SK-N-SH treated with all-trans-retinoic acid at 6 μM for 48 hours (cell line): ENCODE results near the gene NLGN2.

Experiments
- ATAC-seq: fragments of 200-7000 bp; cut with Tn5 transposase; 3 replicates; pipeline ENCODE4 v1.9.1; 2020; ENCODE audit warnings: mild to moderate bottlenecking, moderate library complexity
- ARNTL ChIP-seq: fragments of 450-650 bp; formaldehyde crosslinking; IDR thresholded peaks from 2 replicates; pipeline ENCODE4 v1.5.0; 2020; ENCODE audit warnings: low read depth, mild to moderate bottlenecking, moderate library complexity, borderline replicate concordance
- BACH2 ChIP-seq: fragments of 250-450 bp; sonication (Bioruptor Pico); IDR thresholded peaks from 2 replicates; pipeline ENCODE4 v1.9.0; 2021; ENCODE audit warnings: mild to moderate bottlenecking, borderline replicate concordance
- CSDC2 ChIP-seq: fragments of 250-450 bp; sonication (Bioruptor Pico); IDR thresholded peaks from 2 replicates; pipeline ENCODE4 v1.5.0; 2020; ENCODE audit warnings: mild to moderate bottlenecking, moderate library complexity
- GLIS3 ChIP-seq: fragments of 250-450 bp; sonication (Bioruptor Pico); IDR thresholded peaks from 2 replicates; pipeline ENCODE4 v1.5.0; 2020; ENCODE audit warnings: mild to moderate bottlenecking, moderate library complexity
- PPARA ChIP-seq: fragments of 250-450 bp; sonication (Bioruptor Pico); IDR thresholded peaks from 2 replicates; pipeline ENCODE4 v1.5.0; 2020; ENCODE audit warnings: mild to moderate bottlenecking, borderline replicate concordance
- SNAI2 ChIP-seq: fragments of 250-450 bp; sonication (Bioruptor Pico); IDR thresholded peaks from 2 replicates; pipeline ENCODE4 v1.5.0; 2020; ENCODE audit warnings: mild to moderate bottlenecking, moderate library complexity
- TCF4 ChIP-seq: fragments of 250-450 bp; sonication (Bioruptor Pico); IDR thresholded peaks from 2 replicates; pipeline ENCODE4 v1.8.0; 2021; ENCODE audit warnings: mild to moderate bottlenecking, moderate library complexity, borderline replicate concordance
- TOX ChIP-seq: fragments of 250-450 bp; sonication (Bioruptor Pico); IDR thresholded peaks from 2 replicates; pipeline ENCODE4 v1.8.0; 2021; ENCODE audit warnings: mild to moderate bottlenecking, moderate library complexity, borderline replicate concordance
- ZFP3 ChIP-seq: fragments of 250-450 bp; sonication (Bioruptor Pico); IDR thresholded peaks from 2 replicates; pipeline ENCODE4 v1.5.0; 2020; ENCODE audit warnings: mild to moderate bottlenecking, moderate library complexity
- ZFP30 ChIP-seq: fragments of 450-650 bp; formaldehyde crosslinking; IDR thresholded peaks from 2 replicates; pipeline ENCODE4 v1.5.0; 2022; ENCODE audit warnings: mild to moderate bottlenecking, moderate library complexity
- ZNF70 ChIP-seq: fragments of 450-650 bp; formaldehyde crosslinking; IDR thresholded peaks from 2 replicates; pipeline ENCODE4 v1.5.0; 2020; ENCODE audit warnings: mild to moderate bottlenecking, moderate library complexity
- ZNF8 ChIP-seq: fragments of 450-650 bp; formaldehyde crosslinking; IDR thresholded peaks from 2 replicates; pipeline ENCODE4 v1.5.0; 2020; ENCODE audit warnings: mild to moderate bottlenecking, moderate library complexity
- TF ChIP-seq, protein P1 (sequence below): fragments of 250-450 bp; sonication (Bioruptor Pico); IDR thresholded peaks from 2 replicates; pipeline ENCODE4 v1.8.0; 2020; ENCODE audit warnings: mild to moderate bottlenecking, moderate library complexity, borderline replicate concordance
- TF ChIP-seq, protein P2 (sequence below): fragments of 250-450 bp; sonication (Bioruptor Pico); IDR thresholded peaks from 2 replicates; pipeline ENCODE4 v1.5.1; 2021; ENCODE audit warnings: mild to moderate bottlenecking, moderate library complexity
- TF ChIP-seq, protein P3 (sequence below): fragments of 250-450 bp; sonication (Bioruptor Pico); IDR thresholded peaks from 2 replicates; pipeline ENCODE4 v1.5.0; 2020; ENCODE audit warnings: mild to moderate bottlenecking, moderate library complexity
- TF ChIP-seq, protein P4 (sequence below): fragments of 250-450 bp; sonication (Bioruptor Pico); IDR thresholded peaks from 2 replicates; pipeline ENCODE4 v1.5.1; 2020; ENCODE audit warnings: low read depth, mild to moderate bottlenecking, moderate library complexity

Gene NLGN2

DNA sequence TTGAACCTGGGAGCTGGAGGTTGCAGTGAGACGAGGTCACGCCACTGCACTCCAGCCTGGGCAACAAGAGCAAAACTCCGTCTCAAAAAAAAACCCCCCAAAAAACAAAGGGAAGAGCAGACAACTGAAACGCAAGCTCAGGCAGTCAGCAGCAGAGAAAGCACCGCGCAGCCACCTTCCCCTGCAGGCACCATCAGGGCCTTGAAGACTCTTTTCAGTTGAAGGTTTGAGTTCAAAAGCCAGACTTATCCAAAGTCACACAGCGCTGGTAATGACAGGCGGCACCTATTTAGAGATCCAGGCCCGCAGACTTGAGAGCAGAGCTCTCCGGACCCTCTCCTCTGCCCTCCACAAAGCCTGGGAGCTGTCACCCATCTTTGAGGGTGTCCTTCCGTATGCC lies 60.6 kb downstream of the NLGN2 start:
- TF ChIP-seq TOX (no peak), TCF4 (no peak), ARNTL (CRISPR knock-in tag) (no peak), PPARA (CRISPR knock-in tag) (no peak), CSDC2 (CRISPR knock-in tag) (no peak), ZFP30 (CRISPR knock-in tag) (no peak), BACH2 (CRISPR knock-in tag) (no peak), ZNF70 (no peak), GLIS3 (no peak), ZFP3 (CRISPR knock-in tag) (no peak), ZNF8 (no peak), SNAI2 (no peak)
- TF ChIP-seq, protein P1, sequence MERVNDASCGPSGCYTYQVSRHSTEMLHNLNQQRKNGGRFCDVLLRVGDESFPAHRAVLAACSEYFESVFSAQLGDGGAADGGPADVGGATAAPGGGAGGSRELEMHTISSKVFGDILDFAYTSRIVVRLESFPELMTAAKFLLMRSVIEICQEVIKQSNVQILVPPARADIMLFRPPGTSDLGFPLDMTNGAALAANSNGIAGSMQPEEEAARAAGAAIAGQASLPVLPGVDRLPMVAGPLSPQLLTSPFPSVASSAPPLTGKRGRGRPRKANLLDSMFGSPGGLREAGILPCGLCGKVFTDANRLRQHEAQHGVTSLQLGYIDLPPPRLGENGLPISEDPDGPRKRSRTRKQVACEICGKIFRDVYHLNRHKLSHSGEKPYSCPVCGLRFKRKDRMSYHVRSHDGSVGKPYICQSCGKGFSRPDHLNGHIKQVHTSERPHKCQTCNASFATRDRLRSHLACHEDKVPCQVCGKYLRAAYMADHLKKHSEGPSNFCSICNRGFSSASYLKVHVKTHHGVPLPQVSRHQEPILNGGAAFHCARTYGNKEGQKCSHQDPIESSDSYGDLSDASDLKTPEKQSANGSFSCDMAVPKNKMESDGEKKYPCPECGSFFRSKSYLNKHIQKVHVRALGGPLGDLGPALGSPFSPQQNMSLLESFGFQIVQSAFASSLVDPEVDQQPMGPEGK (CRISPR knock-in tag), result no peak
- TF ChIP-seq, protein P2, sequence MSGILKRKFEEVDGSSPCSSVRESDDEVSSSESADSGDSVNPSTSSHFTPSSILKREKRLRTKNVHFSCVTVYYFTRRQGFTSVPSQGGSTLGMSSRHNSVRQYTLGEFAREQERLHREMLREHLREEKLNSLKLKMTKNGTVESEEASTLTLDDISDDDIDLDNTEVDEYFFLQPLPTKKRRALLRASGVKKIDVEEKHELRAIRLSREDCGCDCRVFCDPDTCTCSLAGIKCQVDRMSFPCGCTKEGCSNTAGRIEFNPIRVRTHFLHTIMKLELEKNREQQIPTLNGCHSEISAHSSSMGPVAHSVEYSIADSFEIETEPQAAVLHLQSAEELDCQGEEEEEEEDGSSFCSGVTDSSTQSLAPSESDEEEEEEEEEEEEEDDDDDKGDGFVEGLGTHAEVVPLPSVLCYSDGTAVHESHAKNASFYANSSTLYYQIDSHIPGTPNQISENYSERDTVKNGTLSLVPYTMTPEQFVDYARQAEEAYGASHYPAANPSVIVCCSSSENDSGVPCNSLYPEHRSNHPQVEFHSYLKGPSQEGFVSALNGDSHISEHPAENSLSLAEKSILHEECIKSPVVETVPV (CRISPR knock-in tag), result no peak
- TF ChIP-seq, protein P3, sequence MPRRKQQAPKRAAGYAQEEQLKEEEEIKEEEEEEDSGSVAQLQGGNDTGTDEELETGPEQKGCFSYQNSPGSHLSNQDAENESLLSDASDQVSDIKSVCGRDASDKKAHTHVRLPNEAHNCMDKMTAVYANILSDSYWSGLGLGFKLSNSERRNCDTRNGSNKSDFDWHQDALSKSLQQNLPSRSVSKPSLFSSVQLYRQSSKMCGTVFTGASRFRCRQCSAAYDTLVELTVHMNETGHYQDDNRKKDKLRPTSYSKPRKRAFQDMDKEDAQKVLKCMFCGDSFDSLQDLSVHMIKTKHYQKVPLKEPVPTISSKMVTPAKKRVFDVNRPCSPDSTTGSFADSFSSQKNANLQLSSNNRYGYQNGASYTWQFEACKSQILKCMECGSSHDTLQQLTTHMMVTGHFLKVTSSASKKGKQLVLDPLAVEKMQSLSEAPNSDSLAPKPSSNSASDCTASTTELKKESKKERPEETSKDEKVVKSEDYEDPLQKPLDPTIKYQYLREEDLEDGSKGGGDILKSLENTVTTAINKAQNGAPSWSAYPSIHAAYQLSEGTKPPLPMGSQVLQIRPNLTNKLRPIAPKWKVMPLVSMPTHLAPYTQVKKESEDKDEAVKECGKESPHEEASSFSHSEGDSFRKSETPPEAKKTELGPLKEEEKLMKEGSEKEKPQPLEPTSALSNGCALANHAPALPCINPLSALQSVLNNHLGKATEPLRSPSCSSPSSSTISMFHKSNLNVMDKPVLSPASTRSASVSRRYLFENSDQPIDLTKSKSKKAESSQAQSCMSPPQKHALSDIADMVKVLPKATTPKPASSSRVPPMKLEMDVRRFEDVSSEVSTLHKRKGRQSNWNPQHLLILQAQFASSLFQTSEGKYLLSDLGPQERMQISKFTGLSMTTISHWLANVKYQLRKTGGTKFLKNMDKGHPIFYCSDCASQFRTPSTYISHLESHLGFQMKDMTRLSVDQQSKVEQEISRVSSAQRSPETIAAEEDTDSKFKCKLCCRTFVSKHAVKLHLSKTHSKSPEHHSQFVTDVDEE, result no peak
- no peak for ATAC-seq

DNA sequence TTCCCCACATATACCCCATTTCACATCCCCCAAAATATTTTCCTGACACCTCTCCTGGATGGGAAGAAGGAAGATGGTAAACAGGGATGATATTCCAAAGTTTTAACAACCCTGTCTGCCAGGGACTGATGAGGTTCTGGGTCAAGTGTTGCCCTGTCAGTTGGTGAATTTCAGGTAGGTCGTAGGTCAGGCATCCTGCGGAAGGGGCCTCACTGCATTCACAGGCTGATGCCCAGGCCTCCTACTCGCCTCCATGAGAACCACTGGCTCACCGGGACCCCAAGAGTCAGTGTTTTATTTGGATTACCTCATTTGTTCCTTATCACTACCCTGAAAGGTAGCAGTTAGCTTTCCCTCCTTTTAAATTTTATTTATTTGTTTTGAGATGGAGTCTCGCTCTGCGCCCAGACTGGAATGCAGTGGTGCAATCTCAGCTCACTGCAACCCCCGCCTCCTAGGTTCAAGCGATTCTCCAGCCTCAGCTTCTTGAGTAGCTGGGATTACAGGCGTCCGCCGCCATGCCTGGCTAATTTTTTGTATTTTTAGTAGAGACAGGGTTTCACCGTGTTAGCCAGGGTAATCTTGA lies 61.3 kb downstream of the NLGN2 start:
- ATAC-seq, result no peak
- TF ChIP-seq, protein P4, sequence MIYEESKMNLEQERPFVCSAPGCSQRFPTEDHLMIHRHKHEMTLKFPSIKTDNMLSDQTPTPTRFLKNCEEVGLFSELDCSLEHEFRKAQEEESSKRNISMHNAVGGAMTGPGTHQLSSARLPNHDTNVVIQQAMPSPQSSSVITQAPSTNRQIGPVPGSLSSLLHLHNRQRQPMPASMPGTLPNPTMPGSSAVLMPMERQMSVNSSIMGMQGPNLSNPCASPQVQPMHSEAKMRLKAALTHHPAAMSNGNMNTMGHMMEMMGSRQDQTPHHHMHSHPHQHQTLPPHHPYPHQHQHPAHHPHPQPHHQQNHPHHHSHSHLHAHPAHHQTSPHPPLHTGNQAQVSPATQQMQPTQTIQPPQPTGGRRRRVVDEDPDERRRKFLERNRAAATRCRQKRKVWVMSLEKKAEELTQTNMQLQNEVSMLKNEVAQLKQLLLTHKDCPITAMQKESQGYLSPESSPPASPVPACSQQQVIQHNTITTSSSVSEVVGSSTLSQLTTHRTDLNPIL (CRISPR knock-in tag), result no peak
- TF ChIP-seq, all 23 proteins: peak for 0
